ENCODE results near the gene ADGRV1.

The ADGRV1 gene

GRCh38 chr5:90881626-90882150, 323.1 kb downstream of the ADGRV1 start:
- DNase-seq: no peak

GRCh38 chr5:90882448-90882847, 323.9 kb downstream of the ADGRV1 start:
- DNase-seq: no peak

GRCh38 chr5:90885180-90885868, 326.7 kb downstream of the ADGRV1 start:
- DNase-seq: no peak

- DNase-seq: no peak
Measured at GRCh38 chr5:90886381-90886780, 327.8 kb downstream of the ADGRV1 start.

- no peak for DNase-seq
Measured at GRCh38 chr5:90888511-90889324, 330.1 kb downstream of the ADGRV1 start.

GRCh38 chr5:90889325-90889600, 330.7 kb downstream of the ADGRV1 start:
- no peak for DNase-seq

GRCh38 chr5:90890180-90890579, 331.6 kb downstream of the ADGRV1 start:
- no peak for DNase-seq

- DNase-seq: no peak
Measured at GRCh38 chr5:90894866-90895420, 336.3 kb downstream of the ADGRV1 start.

GRCh38 chr5:90897618-90898017, 339.0 kb downstream of the ADGRV1 start:
- no peak for DNase-seq

- DNase-seq: no peak
Measured at GRCh38 chr5:90898326-90899013, 339.9 kb downstream of the ADGRV1 start.

GRCh38 chr5:90899014-90899604, 340.5 kb downstream of the ADGRV1 start:
- DNase-seq: no peak

- DNase-seq: no peak
Measured at GRCh38 chr5:90901261-90901660, 342.7 kb downstream of the ADGRV1 start.

GRCh38 chr5:90902170-90902569, 343.6 kb downstream of the ADGRV1 start:
- DNase-seq: no peak

- no peak for DNase-seq
Measured at GRCh38 chr5:90902651-90903386, 344.2 kb downstream of the ADGRV1 start.

GRCh38 chr5:90909101-90909503, 350.5 kb downstream of the ADGRV1 start:
- no peak for DNase-seq

GRCh38 chr5:90909940-90910339, 351.3 kb downstream of the ADGRV1 start:
- DNase-seq: no peak

GRCh38 chr5:90911169-90911568, 352.6 kb downstream of the ADGRV1 start:
- DNase-seq: no peak

GRCh38 chr5:90912476-90912875, 353.9 kb downstream of the ADGRV1 start:
- DNase-seq: no peak

GRCh38 chr5:90915393-90915792, 356.8 kb downstream of the ADGRV1 start:
- no peak for DNase-seq

GRCh38 chr5:90916947-90917800, 358.6 kb downstream of the ADGRV1 start:
- no peak for DNase-seq
